Nephron (organoid): Measurements from ENCODE around the gene CAB39.
"Not testable (repeated sequence)": the region's sequence is repeated elsewhere in the genome, so short reads cannot be mapped to it uniquely, and the experiment has no call there.

ENCODE experiments used
- H3K27ac Mint-ChIP-seq, 3 experiments: 2 replicates each; pipeline ENCODE4 v1.8.0; 2020; ENCODE audit warnings: mixed read lengths in 3 of 3, mild to moderate bottlenecking in 2 of 3, moderate library complexity in 1 of 3
- H3K27me3 Mint-ChIP-seq: 2 replicates; pipeline ENCODE4 v1.8.0; 2021; ENCODE audit warnings: low read depth, mild to moderate bottlenecking, moderate library complexity, mixed read lengths
- H3K36me3 Mint-ChIP-seq: 2 replicates; pipeline ENCODE4 v1.8.0; 2020; ENCODE audit warnings: low read depth, mixed read lengths
- H3K4me1 Mint-ChIP-seq: 2 replicates; pipeline ENCODE4 v1.8.0; 2020; ENCODE audit warnings: mixed read lengths
- H3K4me3 Mint-ChIP-seq, 3 experiments: 2 replicates each; pipeline ENCODE4 v1.8.0; 2020; ENCODE audit warnings: mild to moderate bottlenecking in 3 of 3, mixed read lengths in 3 of 3, moderate library complexity in 2 of 3
- H3K9me3 Mint-ChIP-seq: 2 replicates; pipeline ENCODE4 v1.8.0; 2020; ENCODE audit warnings: mixed read lengths
- TF ChIP-seq, protein P1 (sequence below), 3 experiments: fragments of 200-600 bp; sonication (generic); IDR thresholded peaks; one replicate each; pipeline ENCODE4 v1.5.0; 2021; ENCODE audit warnings: antibody characterized with exemption in 3 of 3; ENCODE audit not compliant: unreplicated experiment in 3 of 3

CAB39 gene

DNA sequence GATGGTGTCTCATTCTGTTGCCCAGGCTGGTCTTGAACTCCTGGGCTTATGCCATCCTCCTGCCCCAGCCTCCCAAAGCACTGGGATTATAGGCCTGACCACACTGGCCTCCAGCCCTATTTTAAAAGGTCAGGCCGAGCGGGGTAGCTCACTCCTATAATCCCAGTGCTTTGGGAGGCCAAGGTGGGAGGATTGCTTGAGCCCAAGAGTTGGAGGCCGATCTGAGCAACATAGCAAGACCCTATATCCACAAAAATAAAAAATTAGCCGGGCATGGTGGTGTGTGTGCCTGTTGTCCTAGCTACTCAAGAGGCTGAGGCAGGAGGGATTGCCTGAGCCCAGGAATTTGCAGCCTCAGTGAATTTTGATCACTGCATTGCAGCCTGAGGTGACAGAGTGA lies 3.9 kb downstream of the CAB39 start:
- H3K36me3 Mint-ChIP-seq: peaks cover 12% of the 10 kb centered on the region
- no peaks in the 10 kb centered on the region for H3K9me3 Mint-ChIP-seq
- H3K4me1 Mint-ChIP-seq: peaks cover 52% of the 10 kb centered on the region
- H3K4me3 Mint-ChIP-seq: no peak overlapping the region
- peak overlapping the region in 1 of 3 experiments; percentile 78 for H3K27ac Mint-ChIP-seq
- H3K27me3 Mint-ChIP-seq: no peaks in the 10 kb centered on the region
- TF ChIP-seq, protein P1, sequence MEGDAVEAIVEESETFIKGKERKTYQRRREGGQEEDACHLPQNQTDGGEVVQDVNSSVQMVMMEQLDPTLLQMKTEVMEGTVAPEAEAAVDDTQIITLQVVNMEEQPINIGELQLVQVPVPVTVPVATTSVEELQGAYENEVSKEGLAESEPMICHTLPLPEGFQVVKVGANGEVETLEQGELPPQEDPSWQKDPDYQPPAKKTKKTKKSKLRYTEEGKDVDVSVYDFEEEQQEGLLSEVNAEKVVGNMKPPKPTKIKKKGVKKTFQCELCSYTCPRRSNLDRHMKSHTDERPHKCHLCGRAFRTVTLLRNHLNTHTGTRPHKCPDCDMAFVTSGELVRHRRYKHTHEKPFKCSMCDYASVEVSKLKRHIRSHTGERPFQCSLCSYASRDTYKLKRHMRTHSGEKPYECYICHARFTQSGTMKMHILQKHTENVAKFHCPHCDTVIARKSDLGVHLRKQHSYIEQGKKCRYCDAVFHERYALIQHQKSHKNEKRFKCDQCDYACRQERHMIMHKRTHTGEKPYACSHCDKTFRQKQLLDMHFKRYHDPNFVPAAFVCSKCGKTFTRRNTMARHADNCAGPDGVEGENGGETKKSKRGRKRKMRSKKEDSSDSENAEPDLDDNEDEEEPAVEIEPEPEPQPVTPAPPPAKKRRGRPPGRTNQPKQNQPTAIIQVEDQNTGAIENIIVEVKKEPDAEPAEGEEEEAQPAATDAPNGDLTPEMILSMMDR (IDR thresholded peaks at IDR 0.05; ENCODE audit: unreplicated experiment in 3 of 3): no peak

DNA sequence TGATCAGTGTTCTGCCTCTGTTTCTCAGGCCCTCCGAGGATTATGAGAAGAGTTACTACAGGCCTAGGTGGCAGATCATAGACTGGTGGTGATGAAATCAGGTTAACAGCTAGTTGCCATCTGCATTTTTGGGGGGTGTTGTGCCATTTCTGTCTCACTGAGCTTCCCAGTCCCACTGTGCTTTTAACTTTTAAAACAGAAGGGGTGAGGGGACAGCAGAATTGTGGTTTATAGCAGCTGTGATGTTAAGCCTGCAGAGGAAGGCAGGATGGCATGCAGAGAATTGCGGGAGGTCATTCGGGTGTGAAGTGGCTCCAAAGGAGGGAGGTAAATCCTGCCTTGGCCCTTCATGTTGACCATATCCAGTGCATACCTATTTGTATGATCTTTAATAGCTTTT lies 5.0 kb downstream of the CAB39 start:
- H3K4me3 Mint-ChIP-seq: peak overlapping the region in 1 of 3 experiments; percentile 28

DNA sequence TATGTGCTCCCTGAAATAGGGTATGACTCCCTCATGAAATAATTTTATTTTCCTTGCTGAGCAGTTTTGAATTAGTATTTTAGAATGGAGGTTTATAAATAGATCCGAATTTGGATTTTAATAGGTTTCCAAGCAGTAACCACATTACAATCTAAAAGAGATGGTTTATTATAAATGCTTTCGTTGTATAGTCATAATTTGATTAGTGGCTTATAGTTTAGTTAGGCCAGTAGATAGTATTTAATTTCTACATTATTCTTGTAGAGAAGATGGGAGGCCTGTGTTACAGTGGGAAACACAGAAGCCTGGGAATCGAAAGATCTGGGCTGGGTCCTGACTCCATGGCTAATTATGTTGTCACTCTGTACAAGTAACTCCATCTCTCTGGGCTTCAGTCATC lies 6.7 kb downstream of the CAB39 start:
- TF ChIP-seq, protein P1 (IDR thresholded peaks at IDR 0.05; ENCODE audit: unreplicated experiment in 3 of 3): no peak
- Mint-ChIP-seq H3K4me3 (no peak overlapping the region), H3K27ac (peak overlapping the region in 2 of 3 experiments; percentile 17 to 18), H3K9me3 (no peaks in the 10 kb centered on the region), H3K36me3 (peaks cover 19% of the 10 kb centered on the region), H3K27me3 (no peaks in the 10 kb centered on the region), H3K4me1 (peaks cover 53% of the 10 kb centered on the region)

More for the DNA sequence above, 5.0 kb downstream of the CAB39 start:
- no peaks in the 10 kb centered on the region for H3K27me3 Mint-ChIP-seq
- peaks cover 15% of the 10 kb centered on the region for H3K36me3 Mint-ChIP-seq
- H3K27ac Mint-ChIP-seq: peak overlapping the region; percentile 45 to 78 (median 57)
- TF ChIP-seq, protein P1 (IDR thresholded peaks at IDR 0.05; ENCODE audit: unreplicated experiment in 3 of 3): no peak
- peaks cover 56% of the 10 kb centered on the region for H3K4me1 Mint-ChIP-seq
- H3K9me3 Mint-ChIP-seq: no peaks in the 10 kb centered on the region

DNA sequence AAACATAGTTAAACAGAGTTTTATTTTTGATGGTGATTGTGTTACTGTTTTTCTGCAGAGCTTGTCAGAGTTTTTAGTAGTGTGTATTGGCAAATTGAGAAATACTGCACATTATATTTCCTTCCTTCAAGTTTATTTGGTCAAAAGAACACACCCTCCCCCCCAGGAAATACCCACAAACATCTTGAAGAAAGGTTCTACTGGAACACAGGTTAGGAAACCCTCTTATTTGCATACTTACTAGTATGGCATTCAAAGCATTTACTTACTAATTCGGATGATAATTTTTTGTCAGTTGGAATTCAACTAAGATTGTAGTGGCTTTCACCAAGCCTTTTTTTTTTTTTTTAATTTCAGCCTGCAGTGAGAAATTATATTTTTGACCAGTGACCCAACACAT lies 9.1 kb downstream of the CAB39 start:
- no peak overlapping the region for H3K27ac Mint-ChIP-seq
- TF ChIP-seq, protein P1 (IDR thresholded peaks at IDR 0.05; ENCODE audit: unreplicated experiment in 3 of 3): no peak
- no peaks in the 10 kb centered on the region for H3K27me3 Mint-ChIP-seq
- H3K36me3 Mint-ChIP-seq: peaks cover 20% of the 10 kb centered on the region
- H3K4me1 Mint-ChIP-seq: peaks cover 39% of the 10 kb centered on the region
- H3K4me3 Mint-ChIP-seq: no peak overlapping the region
- no peaks in the 10 kb centered on the region for H3K9me3 Mint-ChIP-seq

DNA sequence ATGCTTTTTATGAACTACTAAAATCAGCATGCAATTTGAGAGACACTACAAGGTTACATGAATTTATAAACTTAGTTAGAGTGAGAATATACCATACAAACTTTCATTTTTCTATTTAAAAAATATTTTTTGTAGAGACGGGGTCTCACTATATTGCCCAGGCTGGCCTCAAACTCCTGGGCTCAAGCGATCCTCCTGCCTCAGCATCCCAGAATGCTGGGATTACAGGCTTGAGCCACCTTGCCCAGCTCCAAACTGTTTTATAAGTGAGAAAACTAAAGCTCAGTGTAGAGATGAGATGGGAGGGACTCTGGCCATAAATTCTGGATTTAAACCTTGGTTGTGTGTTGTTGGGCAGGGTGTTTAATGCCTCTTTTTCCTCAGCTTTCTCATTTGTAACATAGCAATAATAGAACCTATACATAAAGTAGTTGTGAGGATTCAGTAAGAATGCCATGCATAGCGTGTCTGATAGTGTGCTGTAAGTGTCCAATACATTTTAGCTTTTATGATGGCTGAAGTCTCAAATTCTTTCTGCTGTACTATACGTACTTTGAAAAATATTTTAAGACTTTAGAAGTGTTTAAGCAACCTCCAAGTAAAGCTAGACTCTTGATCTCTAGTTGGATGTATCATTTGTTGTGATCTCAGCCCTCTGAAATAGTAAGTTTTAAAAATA lies 9.7 kb downstream of the CAB39 start:
- peak overlapping the region in 1 of 3 experiments; percentile 18 for H3K27ac Mint-ChIP-seq
- no peaks in the 10 kb centered on the region for H3K9me3 Mint-ChIP-seq
- peaks cover 20% of the 10 kb centered on the region for H3K36me3 Mint-ChIP-seq
- no peaks in the 10 kb centered on the region for H3K27me3 Mint-ChIP-seq
- peaks cover 34% of the 10 kb centered on the region for H3K4me1 Mint-ChIP-seq
- H3K4me3 Mint-ChIP-seq: no peak overlapping the region
- TF ChIP-seq, protein P1 (IDR thresholded peaks at IDR 0.05; ENCODE audit: unreplicated experiment in 3 of 3): no peak

DNA sequence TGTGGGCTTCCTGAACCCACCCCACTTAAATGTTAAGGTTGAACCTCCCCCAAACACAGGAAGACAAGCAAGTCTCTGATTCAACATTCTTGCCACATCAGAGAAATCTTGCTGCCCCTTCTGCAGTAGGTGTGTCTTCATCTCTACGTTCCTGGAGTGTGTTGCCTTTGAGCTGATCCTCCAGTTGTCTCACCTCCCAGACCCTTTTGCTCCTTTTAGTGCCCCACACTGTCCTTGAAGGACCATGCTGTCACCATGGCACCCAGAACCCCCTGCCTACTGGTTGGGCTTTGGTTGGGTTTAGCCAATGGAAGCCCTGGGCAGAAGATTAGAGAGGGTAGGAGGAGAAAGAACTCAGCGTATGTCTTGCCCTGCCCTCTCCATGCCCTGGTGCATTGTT lies 10.7 kb downstream of the CAB39 start:
- H3K36me3 Mint-ChIP-seq: peaks cover 20% of the 10 kb centered on the region
- H3K27me3 Mint-ChIP-seq: no peaks in the 10 kb centered on the region
- peaks cover 24% of the 10 kb centered on the region for H3K4me1 Mint-ChIP-seq
- H3K4me3 Mint-ChIP-seq: no peak overlapping the region
- TF ChIP-seq, protein P1 (IDR thresholded peaks at IDR 0.05; ENCODE audit: unreplicated experiment in 3 of 3): no peak
- no peaks in the 10 kb centered on the region for H3K9me3 Mint-ChIP-seq
- H3K27ac Mint-ChIP-seq: no peak overlapping the region

DNA sequence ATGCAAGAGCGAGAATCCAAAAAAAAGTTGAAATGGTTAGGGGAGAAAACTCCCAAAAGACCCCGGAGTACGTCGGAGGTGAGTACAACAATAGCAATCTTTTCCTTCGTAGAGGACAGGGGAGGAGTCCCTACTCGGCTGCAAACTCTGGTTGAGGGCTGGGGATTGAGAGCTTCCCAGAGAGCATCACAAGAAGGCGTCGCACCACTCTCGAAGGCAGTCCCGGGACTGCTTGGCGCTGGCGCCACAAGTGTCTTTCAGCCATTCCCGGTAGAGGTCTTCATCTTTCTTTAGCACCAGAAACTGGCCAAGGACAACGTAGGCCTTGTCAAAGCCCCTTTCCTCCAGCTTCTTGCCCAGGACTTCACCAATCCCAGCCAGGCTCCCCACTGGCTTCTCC lies 12.3 kb downstream of the CAB39 start:
- Mint-ChIP-seq H3K36me3 (peaks cover 22% of the 10 kb centered on the region), H3K4me1 (peaks cover 13% of the 10 kb centered on the region)
- H3K9me3 Mint-ChIP-seq, H3K27ac Mint-ChIP-seq, H3K4me3 Mint-ChIP-seq, H3K27me3 Mint-ChIP-seq: not testable (repeated sequence)
